Stimulated activated naive CD8-positive, alpha-beta T cell treated with anti-CD3 and anti-CD28 coated beads, Interleukin-15, amount 100 ng/mL, for 72 hours (primary cell): Measurements from ENCODE around the gene UROS.
A peak's percentile ranks its signal among the peaks of the same experiment; 100 is the strongest.

Experiments
- ATAC-seq: fragments of 150-1000 bp; cut with Tn5 transposase; 2 replicates; pipeline ENCODE4 v1.10.0; 2021; ENCODE audit warnings: mild to moderate bottlenecking, moderate library complexity
- DNase-seq, 2 donors: peaks; one replicate each; pipeline ENCODE4 v3.0.0; 2021 to 2022
- H3K27ac Mint-ChIP-seq, 2 donors: one replicate each; pipeline ENCODE4 v1.8.0; 2022; ENCODE audit warnings: mild to moderate bottlenecking in 2 of 2, mixed read lengths in 2 of 2, moderate library complexity in 2 of 2
- H3K27me3 Mint-ChIP-seq: one replicate; pipeline ENCODE4 v1.8.0; 2022; ENCODE audit warnings: mixed read lengths
- H3K4me1 Mint-ChIP-seq: one replicate; pipeline ENCODE4 v1.8.0; 2022; ENCODE audit warnings: mild to moderate bottlenecking, mixed read lengths
- H3K4me3 Mint-ChIP-seq, 2 donors: one replicate each; pipeline ENCODE4 v1.8.0; 2022; ENCODE audit warnings: mild to moderate bottlenecking in 2 of 2, mixed read lengths in 2 of 2, moderate library complexity in 1 of 2
- H3K9me3 Mint-ChIP-seq, 2 donors: one replicate each; pipeline ENCODE4 v1.8.0; 2022; ENCODE audit warnings: mixed read lengths in 2 of 2

Gene UROS

DNA sequence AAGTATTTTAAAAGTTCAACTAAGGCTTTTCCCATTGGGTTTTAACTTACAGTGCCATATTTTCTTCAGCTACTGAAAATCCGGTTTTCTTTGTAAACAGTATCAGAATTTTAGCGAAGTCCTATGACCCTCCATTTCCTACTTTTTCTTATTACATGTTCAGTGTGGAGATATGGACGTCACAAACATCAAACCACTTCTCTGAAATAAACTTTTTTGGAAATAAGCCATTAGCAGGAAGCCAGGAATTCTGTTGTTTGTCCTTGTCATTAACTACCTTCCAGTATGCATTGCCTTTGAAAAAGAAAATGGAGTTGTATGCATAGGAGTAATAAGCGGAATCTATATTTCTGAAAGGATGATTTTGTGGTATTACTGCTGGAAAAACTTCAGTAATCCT is 56.5 kb downstream of the UROS start:
- H3K27ac Mint-ChIP-seq: no peak overlapping the region
- no peak overlapping the region for H3K4me3 Mint-ChIP-seq
- H3K27me3 Mint-ChIP-seq: no peaks in the 10 kb centered on the region
- no peaks in the 10 kb centered on the region for H3K4me1 Mint-ChIP-seq
- H3K9me3 Mint-ChIP-seq: no peaks in the 10 kb centered on the region
- DNase-seq: no peak
- no peak for ATAC-seq

DNA sequence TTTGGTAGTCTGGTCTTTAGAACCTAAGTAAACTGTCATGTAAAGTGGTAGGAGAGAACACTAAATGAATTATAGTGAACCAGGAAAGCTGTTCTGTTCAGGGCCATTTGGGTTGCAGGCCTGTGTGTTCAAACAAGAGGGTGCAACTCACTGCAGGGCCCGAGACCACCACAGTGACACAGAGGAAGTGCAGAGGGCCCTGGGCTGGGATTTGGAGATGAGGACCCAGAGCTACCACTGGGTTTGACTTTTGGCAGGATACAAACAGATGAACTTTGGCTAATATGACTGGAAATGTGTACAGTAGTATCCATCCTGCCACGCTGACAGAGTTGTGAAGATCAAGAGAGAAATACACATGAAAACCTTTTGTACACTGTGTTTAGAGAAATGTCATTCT is 57.2 kb downstream of the UROS start:
- peak overlapping the region in 1 of 2 donors; percentile 1 for H3K27ac Mint-ChIP-seq

GRCh38 chr10:125762692-125763648 is 60.1 kb downstream of the UROS start:
- no peak overlapping the region for H3K27ac Mint-ChIP-seq
- no peaks in the 10 kb centered on the region for H3K9me3 Mint-ChIP-seq
- H3K4me3 Mint-ChIP-seq: no peak overlapping the region
- DNase-seq: no peak
- no peak for ATAC-seq
- H3K27me3 Mint-ChIP-seq: no peaks in the 10 kb centered on the region
- no peaks in the 10 kb centered on the region for H3K4me1 Mint-ChIP-seq

More for the DNA sequence above, 57.2 kb downstream of the UROS start:
- no peak for DNase-seq
- no peak overlapping the region for H3K4me3 Mint-ChIP-seq
- ATAC-seq: no peak
- no peaks in the 10 kb centered on the region for H3K27me3 Mint-ChIP-seq
- H3K4me1 Mint-ChIP-seq: no peaks in the 10 kb centered on the region
- no peaks in the 10 kb centered on the region for H3K9me3 Mint-ChIP-seq

DNA sequence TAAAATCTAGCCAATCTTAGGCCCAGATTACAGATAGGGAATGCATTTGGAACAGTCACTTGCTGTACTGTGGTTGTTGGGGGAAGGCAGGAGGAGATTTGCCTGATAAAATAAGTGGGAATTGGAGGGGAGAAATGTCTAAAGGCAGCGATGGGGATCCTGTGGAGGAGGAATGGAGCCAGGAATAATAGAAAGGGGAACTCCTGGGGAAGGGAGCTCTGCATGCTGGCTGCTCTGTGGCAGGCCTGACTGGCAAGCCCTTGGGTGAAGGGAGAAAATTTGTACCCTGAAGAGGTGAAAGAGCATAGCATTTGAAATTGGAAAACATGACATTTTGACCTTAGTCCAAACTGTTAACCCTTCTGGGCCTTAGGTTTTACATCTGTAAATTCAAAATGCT is 61.1 kb downstream of the UROS start:
- no peak for DNase-seq
- Mint-ChIP-seq H3K9me3 (no peaks in the 10 kb centered on the region), H3K4me1 (no peaks in the 10 kb centered on the region), H3K4me3 (no peak overlapping the region), H3K27ac (no peak overlapping the region), H3K27me3 (no peaks in the 10 kb centered on the region)
- ATAC-seq: no peak

GRCh38 chr10:125757742-125758141 is 65.3 kb downstream of the UROS start:
- DNase-seq (no peak), ATAC-seq (no peak)
- Mint-ChIP-seq H3K4me3 (no peak overlapping the region), H3K4me1 (no peaks in the 10 kb centered on the region), H3K27ac (no peak overlapping the region), H3K27me3 (no peaks in the 10 kb centered on the region), H3K9me3 (no peaks in the 10 kb centered on the region)

- Mint-ChIP-seq H3K4me1 (no peaks in the 10 kb centered on the region), H3K4me3 (no peak overlapping the region), H3K9me3 (no peaks in the 10 kb centered on the region), H3K27me3 (no peaks in the 10 kb centered on the region), H3K27ac (peak overlapping the region in 1 of 2 donors; percentile 77)
- ATAC-seq: no peak
- no peak for DNase-seq
These were observed 66.1 kb downstream of the UROS start for GRCh38 chr10:125756853-125757487.

GRCh38 chr10:125756196-125756595 is 66.9 kb downstream of the UROS start:
- Mint-ChIP-seq H3K4me3 (no peak overlapping the region), H3K9me3 (no peaks in the 10 kb centered on the region), H3K27ac (no peak overlapping the region), H3K4me1 (no peaks in the 10 kb centered on the region), H3K27me3 (no peaks in the 10 kb centered on the region)
- no peak for DNase-seq
- ATAC-seq: no peak

DNA sequence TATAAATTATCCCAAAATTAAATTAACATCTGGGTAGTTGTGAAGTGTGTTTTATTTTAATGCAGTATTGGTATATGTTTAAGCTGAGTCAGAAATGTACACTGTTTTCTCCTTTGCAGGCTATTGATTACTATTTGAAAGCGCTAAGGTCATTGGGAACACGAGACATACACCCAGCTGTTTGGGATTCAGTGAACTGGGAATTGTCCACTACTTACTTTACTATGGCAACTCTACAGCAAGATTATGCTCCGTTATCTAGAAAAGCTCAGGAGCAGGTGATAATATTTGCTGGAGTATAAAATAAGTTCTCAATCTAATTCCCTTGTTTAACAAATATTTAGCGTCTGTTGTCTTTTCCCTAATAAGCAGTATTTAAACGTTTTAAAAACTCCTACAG is 75.6 kb downstream of the UROS start:
- H3K4me1 Mint-ChIP-seq: peaks cover 10% of the 10 kb centered on the region
- ATAC-seq: no peak
- H3K9me3 Mint-ChIP-seq: no peaks in the 10 kb centered on the region
- no peaks in the 10 kb centered on the region for H3K27me3 Mint-ChIP-seq
- no peak overlapping the region for H3K27ac Mint-ChIP-seq
- DNase-seq: no peak
- H3K4me3 Mint-ChIP-seq: no peak overlapping the region

GRCh38 chr10:125744909-125745308 is 78.1 kb downstream of the UROS start:
- Mint-ChIP-seq H3K9me3 (no peaks in the 10 kb centered on the region), H3K4me1 (peaks cover 10% of the 10 kb centered on the region), H3K27ac (no peak overlapping the region), H3K27me3 (no peaks in the 10 kb centered on the region), H3K4me3 (no peak overlapping the region)
- ATAC-seq (no peak), DNase-seq (no peak)

GRCh38 chr10:125742465-125742864 is 80.6 kb downstream of the UROS start:
- H3K27me3 Mint-ChIP-seq: no peaks in the 10 kb centered on the region
- no peak overlapping the region for H3K27ac Mint-ChIP-seq
- ATAC-seq: no peak

GRCh38 chr10:125739994-125740679 is 82.9 kb downstream of the UROS start:
- Mint-ChIP-seq H3K4me3 (no peak overlapping the region), H3K27ac (peak overlapping the region in 1 of 2 donors; percentile 30), H3K27me3 (no peaks in the 10 kb centered on the region), H3K4me1 (no peaks in the 10 kb centered on the region), H3K9me3 (no peaks in the 10 kb centered on the region)
- no peak for ATAC-seq
- no peak for DNase-seq

More at GRCh38 chr10:125742465-125742864, 80.6 kb downstream of the UROS start:
- Mint-ChIP-seq H3K4me3 (no peak overlapping the region), H3K4me1 (peaks cover 10% of the 10 kb centered on the region), H3K9me3 (no peaks in the 10 kb centered on the region)
- DNase-seq: no peak
